Stimulated activated CD4-positive, alpha-beta T cell treated with anti-CD3 and anti-CD28 coated beads, Interleukin-2, amount 100 ng/mL, for 4 hours (primary cell): ENCODE data around the gene IFT43.

Experiments used
- DNase-seq: peaks from one replicate; pipeline ENCODE4 v3.0.0-alpha.2; 2020; ENCODE audit warnings: low read depth

The IFT43 gene

GRCh38 chr14:76015191-76015590 is 29.6 kb downstream of the IFT43 start:
- no peak for DNase-seq

- no peak for DNase-seq
These were observed 30.1 kb downstream of the IFT43 start for GRCh38 chr14:76015668-76016067.

GRCh38 chr14:76019676-76020075 is 34.1 kb downstream of the IFT43 start:
- no peak for DNase-seq

- no peak for DNase-seq
These were observed 37.4 kb downstream of the IFT43 start for GRCh38 chr14:76022991-76023390.

- DNase-seq, result no peak
These were observed 38.2 kb downstream of the IFT43 start for GRCh38 chr14:76023757-76024156.

- DNase-seq, result no peak
These were observed 38.8 kb downstream of the IFT43 start for GRCh38 chr14:76024211-76024907.

GRCh38 chr14:76034566-76034965 is 49.0 kb downstream of the IFT43 start:
- DNase-seq, result no peak

GRCh38 chr14:76040704-76041103 is 55.1 kb downstream of the IFT43 start:
- DNase-seq, result no peak

- DNase-seq, result no peak
These were observed 60.2 kb downstream of the IFT43 start for GRCh38 chr14:76045773-76046172.

- DNase-seq, result no peak
These were observed 64.7 kb downstream of the IFT43 start for GRCh38 chr14:76050250-76050649.

- DNase-seq, result peak; percentile 25
These were observed 65.3 kb downstream of the IFT43 start for GRCh38 chr14:76050797-76051392.

- DNase-seq, result no peak
These were observed 66.3 kb downstream of the IFT43 start for GRCh38 chr14:76051717-76052465.

- DNase-seq, result no peak
These were observed 68.2 kb downstream of the IFT43 start for GRCh38 chr14:76053572-76054355.

GRCh38 chr14:76055330-76055729 is 69.8 kb downstream of the IFT43 start:
- DNase-seq, result no peak

- DNase-seq, result no peak
These were observed 70.6 kb downstream of the IFT43 start for GRCh38 chr14:76056128-76056527.

- DNase-seq, result no peak
These were observed 72.4 kb downstream of the IFT43 start for GRCh38 chr14:76057914-76058313.

- no peak for DNase-seq
These were observed 77.8 kb downstream of the IFT43 start for GRCh38 chr14:76063327-76063726.

- no peak for DNase-seq
These were observed 80.0 kb downstream of the IFT43 start for GRCh38 chr14:76065519-76065918.

GRCh38 chr14:76067536-76067935 is 82.0 kb downstream of the IFT43 start:
- DNase-seq, result no peak

- DNase-seq, result no peak
These were observed 88.2 kb downstream of the IFT43 start for GRCh38 chr14:76073717-76074116.

GRCh38 chr14:76077340-76077739 is 91.8 kb downstream of the IFT43 start:
- no peak for DNase-seq

GRCh38 chr14:76078501-76078900 is 92.9 kb downstream of the IFT43 start:
- DNase-seq, result no peak
